VCaP (cell line): ENCODE measurements around the gene GRB10.
"Not testable (repeated sequence)": the region's sequence is repeated elsewhere in the genome, so short reads cannot be mapped to it uniquely, and the experiment has no call there.

Source experiments
- H3K27ac ChIP-seq: fragments of 450-650 bp; 2 replicates; pipeline ENCODE4 v1.5.1; 2017
- CTCF ChIP-seq: fragments of 450-650 bp; conservative IDR thresholded peaks from 2 replicates; pipeline ENCODE4 v1.5.1; 2017; ENCODE audit warnings: mild to moderate bottlenecking, moderate library complexity

The GRB10 gene

DNA sequence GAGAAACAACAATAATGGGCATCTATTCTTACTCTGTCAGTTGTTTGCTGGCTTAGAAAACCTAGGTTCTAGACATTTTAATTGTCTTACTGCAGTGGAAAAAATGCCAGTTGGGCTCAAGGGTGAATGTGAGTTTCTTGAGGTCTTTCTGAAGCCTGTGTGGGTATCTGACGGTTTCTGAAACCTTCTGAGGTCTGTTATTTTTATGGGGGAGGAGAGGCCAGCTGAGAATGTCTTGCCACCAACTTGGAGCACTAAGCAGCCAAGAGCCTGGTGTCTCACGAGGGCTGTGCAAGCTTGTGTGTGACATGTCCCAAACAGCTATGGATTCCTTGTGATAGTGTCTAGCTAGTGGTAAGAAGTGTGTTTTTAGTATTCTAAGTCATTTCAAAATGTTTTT lies 193.3 kb downstream of the GRB10 start:
- TF ChIP-seq CTCF: no peak
- no peak overlapping the region for H3K27ac ChIP-seq

DNA sequence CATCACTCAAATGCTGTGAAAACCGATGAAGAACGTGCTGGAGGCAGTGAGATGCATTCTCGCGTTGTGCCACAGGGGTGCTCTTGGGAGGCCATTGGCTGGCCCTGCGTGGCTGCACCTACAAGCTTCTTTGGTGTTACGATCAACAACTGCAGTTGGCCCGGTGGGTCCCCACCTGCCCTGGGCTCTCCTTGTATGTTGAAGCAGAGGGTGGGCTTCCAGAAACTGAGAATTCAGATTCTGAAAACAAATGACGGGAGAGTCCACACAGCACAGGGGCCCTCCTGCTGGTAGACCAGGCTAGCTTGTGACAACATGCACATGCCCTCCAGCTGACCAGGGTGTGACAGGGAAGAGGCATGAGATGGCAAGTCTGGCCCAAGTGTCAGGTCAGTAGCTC lies 193.8 kb downstream of the GRB10 start:
- TF ChIP-seq CTCF: peak; percentile 31; the same call in 1 of the 2 replicates
- no peak overlapping the region for H3K27ac ChIP-seq

GRCh38 chr7:50587737-50588136 lies 195.0 kb downstream of the GRB10 start:
- no peak overlapping the region for H3K27ac ChIP-seq
- TF ChIP-seq CTCF: no peak

DNA sequence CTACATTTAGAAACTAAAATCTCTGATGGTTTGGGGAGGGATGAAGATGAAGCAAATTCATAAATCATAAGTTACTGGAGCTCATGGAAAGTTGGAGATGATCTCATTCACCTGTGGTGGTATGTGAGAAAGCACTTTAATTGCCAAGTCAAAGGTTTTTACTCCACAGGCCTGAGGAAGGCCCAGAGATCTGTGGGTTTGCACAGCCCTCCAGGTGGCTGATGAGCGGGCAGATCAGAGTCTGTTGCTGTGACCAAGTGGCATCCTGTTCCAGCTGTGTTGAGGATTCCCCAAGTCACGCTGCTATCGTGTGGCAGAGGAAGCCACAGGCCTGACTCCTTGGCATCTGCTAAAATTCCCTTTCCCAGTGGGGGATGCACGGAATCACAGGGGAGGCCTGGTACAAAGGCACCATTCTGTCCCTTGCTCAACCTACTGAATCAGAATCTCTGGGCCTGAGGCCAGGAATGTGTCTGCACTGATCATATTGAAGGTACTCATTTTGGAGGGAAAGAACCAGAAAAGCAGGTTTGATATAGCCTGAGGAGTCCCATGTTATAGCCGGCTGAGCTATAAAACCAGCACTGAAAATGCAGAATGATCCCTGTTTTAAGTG lies 197.8 kb downstream of the GRB10 start:
- no peak for TF ChIP-seq CTCF
- H3K27ac ChIP-seq: no peak overlapping the region

GRCh38 chr7:50584386-50584785 lies 198.3 kb downstream of the GRB10 start:
- no peak for TF ChIP-seq CTCF
- H3K27ac ChIP-seq: no peak overlapping the region

- not testable (repeated sequence) for H3K27ac ChIP-seq
Observed at GRCh38 chr7:50583295-50583694, 199.4 kb downstream of the GRB10 start.

DNA sequence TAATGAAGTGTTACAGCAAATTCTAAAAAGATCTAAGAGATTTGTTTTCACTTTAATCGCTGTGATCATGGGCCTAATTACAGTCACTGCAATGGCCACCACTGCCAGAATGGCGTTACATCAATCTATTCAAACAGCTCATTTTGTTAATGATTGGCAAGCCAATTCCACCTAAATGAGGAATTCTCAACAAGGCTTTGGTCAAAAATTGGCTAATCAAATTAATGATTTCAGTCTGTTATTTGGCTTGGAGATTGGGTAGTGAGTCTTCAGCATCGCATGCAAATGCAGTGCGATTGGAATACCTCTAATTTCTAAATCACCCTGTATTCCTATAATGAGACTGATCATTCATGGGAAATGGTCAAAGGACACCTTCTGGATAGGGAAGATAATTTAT lies 200.4 kb downstream of the GRB10 start:
- H3K27ac ChIP-seq: not testable (repeated sequence)

GRCh38 chr7:50580666-50581065 lies 202.0 kb downstream of the GRB10 start:
- not testable (repeated sequence) for H3K27ac ChIP-seq

DNA sequence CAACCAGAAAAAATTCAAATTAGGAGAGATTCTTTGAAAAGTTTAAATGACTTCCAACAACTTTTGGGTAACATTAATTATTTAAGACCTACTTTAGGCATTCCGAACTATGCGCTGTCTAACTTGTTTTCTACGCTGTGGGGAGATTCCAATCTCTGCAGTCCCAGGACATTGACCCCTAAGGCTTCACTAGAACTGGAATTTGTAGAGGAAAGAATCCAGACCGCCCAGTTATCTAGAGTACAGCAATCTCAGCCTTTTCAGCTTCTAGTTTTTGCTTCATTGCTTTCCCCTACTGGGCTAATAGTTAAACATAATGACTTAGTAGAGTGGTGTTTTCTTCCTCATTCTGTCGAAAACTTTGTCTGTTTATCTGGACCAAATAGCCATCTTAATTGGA lies 202.6 kb downstream of the GRB10 start:
- TF ChIP-seq CTCF: no peak
- no peak overlapping the region for H3K27ac ChIP-seq

DNA sequence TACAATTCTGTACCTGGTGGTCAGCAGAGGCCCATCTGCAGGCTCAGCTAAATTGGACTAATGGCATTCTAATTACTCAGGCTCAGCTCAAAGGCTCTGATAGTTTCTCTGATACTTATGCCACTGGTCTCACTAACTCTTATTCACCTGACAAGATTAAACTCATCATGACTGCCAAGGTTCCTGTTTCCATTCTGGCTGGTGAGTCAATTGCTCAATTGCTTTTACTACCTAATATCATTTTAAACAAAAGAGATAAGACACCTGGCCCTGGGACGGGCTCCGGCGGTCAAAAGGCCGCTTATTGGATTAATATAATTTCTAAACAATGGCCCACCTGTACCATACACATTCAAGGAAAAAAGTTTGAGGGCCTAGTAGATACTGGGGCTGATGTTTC lies 204.6 kb downstream of the GRB10 start:
- H3K27ac ChIP-seq: not testable (repeated sequence)
